CD8-positive, alpha-beta memory T cell (primary cell): Measurements from ENCODE around the gene SEMA4D. TPM values are rescaled to one million over a fixed set of nuclear protein-coding genes. Genes with fewer than 3 reads are reported as not detected.

Experiments used
- CTCF ChIA-PET: fragments of 350-600 bp; sonication (Branson Sonifier 250); formaldehyde crosslinking; loops from one replicate; lab custom pipeline; 2021; ENCODE audit warnings: antibody characterized with exemption; lab: Charles Lee
- POLR2A ChIA-PET: fragments of 350-600 bp; sonication (Branson Sonifier 250); formaldehyde crosslinking; loops from one replicate; lab custom pipeline; 2021; ENCODE audit warnings: antibody characterized with exemption; lab: Charles Lee
- DNase-seq, 5 donors: peaks; one replicate each; pipeline versions ENCODE4 v3.0.0 to v3.0.0-alpha.2; 2020 to 2022; ENCODE audit warnings: mixed read lengths in 1 of 5
- H3K27ac ChIP-seq: one replicate; pipeline ENCODE4 v1.7.0; 2013; ENCODE audit warnings: low read depth, mild to moderate bottlenecking, low read length, moderate library complexity
- H3K27me3 ChIP-seq: 2 replicates; pipeline ENCODE4 v1.7.0; 2013; ENCODE audit warnings: low read length, mild to moderate bottlenecking; ENCODE audit not compliant: insufficient read depth, poor library complexity, severe bottlenecking
- H3K36me3 ChIP-seq: 2 replicates; pipeline ENCODE4 v1.7.0; 2013; ENCODE audit warnings: mild to moderate bottlenecking, low read length, moderate library complexity; ENCODE audit not compliant: insufficient read depth
- H3K4me1 ChIP-seq: 2 replicates; pipeline ENCODE4 v1.7.0; 2013; ENCODE audit warnings: mild to moderate bottlenecking, low read length, moderate library complexity; ENCODE audit not compliant: insufficient read depth
- H3K4me3 ChIP-seq: 2 replicates; pipeline ENCODE4 v1.7.0; 2013; ENCODE audit warnings: mild to moderate bottlenecking, low read length
- H3K9me3 ChIP-seq: 2 replicates; pipeline ENCODE4 v1.7.0; 2013; ENCODE audit warnings: mild to moderate bottlenecking, low read length
- H3K27ac Mint-ChIP-seq, 8 donors: one replicate each; pipeline ENCODE4 v1.8.0; 2020 to 2021; ENCODE audit warnings: mixed read lengths in 8 of 8, mild to moderate bottlenecking in 6 of 8, inconsistent platforms in 3 of 8, moderate library complexity in 3 of 8
- H3K27me3 Mint-ChIP-seq, 2 donors: one replicate each; pipeline ENCODE4 v1.8.0; 2020 to 2021; ENCODE audit warnings: mixed read lengths in 2 of 2, mild to moderate bottlenecking in 1 of 2, moderate library complexity in 1 of 2
- H3K36me3 Mint-ChIP-seq, 3 donors: one replicate each; pipeline ENCODE4 v1.8.0; 2020 to 2021; ENCODE audit warnings: mixed read lengths in 3 of 3, inconsistent platforms in 1 of 3, mild to moderate bottlenecking in 1 of 3
- H3K4me1 Mint-ChIP-seq, 3 donors: one replicate each; pipeline ENCODE4 v1.8.0; 2020 to 2021; ENCODE audit warnings: mixed read lengths in 3 of 3, inconsistent platforms in 1 of 3, mild to moderate bottlenecking in 1 of 3
- H3K4me3 Mint-ChIP-seq, 7 donors: one replicate each; pipeline ENCODE4 v1.8.0; 2020 to 2021; ENCODE audit warnings: mixed read lengths in 7 of 7, mild to moderate bottlenecking in 6 of 7, moderate library complexity in 4 of 7, inconsistent platforms in 2 of 7
- H3K9me3 Mint-ChIP-seq, 5 donors: one replicate each; pipeline ENCODE4 v1.8.0; 2020 to 2022; ENCODE audit warnings: mixed read lengths in 5 of 5, mild to moderate bottlenecking in 3 of 5, moderate library complexity in 2 of 5, inconsistent platforms in 1 of 5
- polyA plus RNA-seq: library from polyadenylated mRNA; unstranded; fragments of 300-500 nt; fragmentation: Illumina TruSeq; gene quantifications from one replicate; pipeline ENCODE4 v1.2.3, GENCODE V29; 2021
- total RNA-seq, 2 experiments: library from RNA; stranded (reverse); gene quantifications; one replicate each; pipeline ENCODE4 v1.2.3, GENCODE V29; 2021

Gene SEMA4D
- total and polyA plus RNA-seq, 3 experiments from 2014 or later, result 227 to 243 (median 238) TPM

GRCh38 chr9:89464300-89464901 lies 33.5 kb downstream of the SEMA4D start:
- Histone ChIP-seq H3K4me3 (peak overlapping the region; percentile 60), H3K36me3 (no peaks in the 10 kb centered on the region), H3K27me3 (no peaks in the 10 kb centered on the region), H3K4me1 (peaks cover 99% of the 10 kb centered on the region), H3K27ac (peak overlapping the region; percentile 36), H3K9me3 (no peaks in the 10 kb centered on the region)
- Mint-ChIP-seq H3K4me1 (peaks cover 95 to 98% (median 97%) of the 10 kb centered on the region in 3 donors), H3K9me3 (no peaks in the 10 kb centered on the region), H3K27me3 (peaks cover 0 to 4% of the 10 kb centered on the region in 2 donors), H3K4me3 (peak overlapping the region; percentile 60 to 88 (median 84)), H3K36me3 (peaks cover 0 to 73% (median 19%) of the 10 kb centered on the region in 3 donors), H3K27ac (peak overlapping the region; percentile 91 to 97 (median 95))
- ChIA-PET CTCF (interaction anchor here (0.9 to 2.8 kb wide), 3 partner anchors 36 to 83 kb away, joined by 3 to 10 read pairs (median 4); no protein-coding TSS in a partner anchor), POLR2A (interaction anchor here (0.8 to 2.1 kb wide), 7 partner anchors 8 to 58 kb away, joined by 3 to 7 read pairs (median 4); no protein-coding TSS in a partner anchor)
- peak in 1 of 5 donors; percentile 48 for DNase-seq

GRCh38 chr9:89462817-89463683 lies 34.9 kb downstream of the SEMA4D start:
- Histone ChIP-seq H3K4me1 (peaks cover 99% of the 10 kb centered on the region), H3K27ac (no peak overlapping the region), H3K9me3 (no peaks in the 10 kb centered on the region), H3K27me3 (no peaks in the 10 kb centered on the region), H3K36me3 (peaks cover 6% of the 10 kb centered on the region), H3K4me3 (no peak overlapping the region)
- peak overlapping the region; percentile 83 to 97 (median 95) for H3K27ac Mint-ChIP-seq
- POLR2A ChIA-PET, result interaction anchor here (0.9 to 1.5 kb wide), 4 partner anchors 27 to 86 kb away, joined by 3 to 4 read pairs (median 4); no protein-coding TSS in a partner anchor
- DNase-seq, result peak in 1 of 5 donors; percentile 30
- H3K36me3 Mint-ChIP-seq, result peaks cover 0 to 73% (median 14%) of the 10 kb centered on the region in 3 donors
- peaks cover 94 to 98% (median 97%) of the 10 kb centered on the region in 3 donors for H3K4me1 Mint-ChIP-seq
- peaks cover 0 to 4% of the 10 kb centered on the region in 2 donors for H3K27me3 Mint-ChIP-seq
- peak overlapping the region; percentile 29 to 86 (median 73) for H3K4me3 Mint-ChIP-seq
- H3K9me3 Mint-ChIP-seq, result no peaks in the 10 kb centered on the region
- CTCF ChIA-PET, result interaction anchor here (0.8 to 2.4 kb wide), 9 partner anchors 8 to 87 kb away, joined by 3 to 12 read pairs (median 4); no protein-coding TSS in a partner anchor

GRCh38 chr9:89462199-89462598 lies 35.7 kb downstream of the SEMA4D start:
- Histone ChIP-seq H3K27me3 (no peaks in the 10 kb centered on the region), H3K36me3 (peaks cover 6% of the 10 kb centered on the region), H3K4me3 (no peak overlapping the region), H3K9me3 (no peaks in the 10 kb centered on the region), H3K27ac (no peak overlapping the region), H3K4me1 (peaks cover 99% of the 10 kb centered on the region)
- ChIA-PET POLR2A (interaction anchor here (0.7 to 1.5 kb wide), 5 partner anchors 20 to 87 kb away, joined by 3 to 4 read pairs (median 4); no protein-coding TSS in a partner anchor), CTCF (interaction anchor here (0.8 to 2.5 kb wide), 8 partner anchors 9 to 88 kb away, joined by 3 to 12 read pairs (median 4); no protein-coding TSS in a partner anchor)
- H3K27ac Mint-ChIP-seq, result peak overlapping the region; percentile 83 to 96 (median 93)
- peak in 1 of 5 donors; percentile 14 for DNase-seq
- H3K4me3 Mint-ChIP-seq, result peak overlapping the region; percentile 45 to 76 (median 64)
- H3K4me1 Mint-ChIP-seq, result peaks cover 92 to 98% (median 97%) of the 10 kb centered on the region in 3 donors
- H3K27me3 Mint-ChIP-seq, result peaks cover 0 to 4% of the 10 kb centered on the region in 2 donors
- peaks cover 0 to 76% (median 14%) of the 10 kb centered on the region in 3 donors for H3K36me3 Mint-ChIP-seq
- no peaks in the 10 kb centered on the region for H3K9me3 Mint-ChIP-seq

- Histone ChIP-seq H3K27ac (no peak overlapping the region), H3K4me3 (no peak overlapping the region), H3K36me3 (peaks cover 6% of the 10 kb centered on the region), H3K4me1 (peaks cover 99% of the 10 kb centered on the region), H3K9me3 (no peaks in the 10 kb centered on the region), H3K27me3 (no peaks in the 10 kb centered on the region)
- Mint-ChIP-seq H3K9me3 (no peaks in the 10 kb centered on the region), H3K27ac (peak overlapping the region; percentile 56 to 95 (median 88)), H3K4me1 (peaks cover 92 to 98% (median 97%) of the 10 kb centered on the region in 3 donors), H3K27me3 (peaks cover 0 to 2% of the 10 kb centered on the region in 2 donors), H3K4me3 (peak overlapping the region in 5 of 7 donors; percentile 20 to 62 (median 35)), H3K36me3 (peaks cover 0 to 73% (median 14%) of the 10 kb centered on the region in 3 donors)
- POLR2A ChIA-PET, result interaction anchor here (1.5 kb wide), 1 partner anchor 13 kb away, joined by 4 read pairs; no protein-coding TSS in a partner anchor
- CTCF ChIA-PET, result interaction anchor here (0.9 to 2.5 kb wide), 4 partner anchors 24 to 88 kb away, joined by 3 to 12 read pairs (median 5); no protein-coding TSS in a partner anchor
- peak in 1 of 5 donors; percentile 50 for DNase-seq
These were observed 36.6 kb downstream of the SEMA4D start for GRCh38 chr9:89461265-89461664.

- DNase-seq, result no peak
- CTCF ChIA-PET, result interaction anchor here (0.9 to 2.5 kb wide), 4 partner anchors 23 to 88 kb away, joined by 3 to 7 read pairs (median 3); no protein-coding TSS in a partner anchor
- Mint-ChIP-seq H3K9me3 (no peaks in the 10 kb centered on the region), H3K4me3 (peak overlapping the region in 6 of 7 donors; percentile 30 to 82 (median 56)), H3K27me3 (peaks cover 0 to 2% of the 10 kb centered on the region in 2 donors), H3K27ac (peak overlapping the region; percentile 56 to 95 (median 85)), H3K36me3 (peaks cover 0 to 72% (median 19%) of the 10 kb centered on the region in 3 donors), H3K4me1 (peaks cover 92 to 98% (median 97%) of the 10 kb centered on the region in 3 donors)
- H3K27me3 ChIP-seq, result no peaks in the 10 kb centered on the region
- H3K4me3 ChIP-seq, result no peak overlapping the region
- H3K27ac ChIP-seq, result no peak overlapping the region
- H3K36me3 ChIP-seq, result peaks cover 6% of the 10 kb centered on the region
- peaks cover 99% of the 10 kb centered on the region for H3K4me1 ChIP-seq
- no peaks in the 10 kb centered on the region for H3K9me3 ChIP-seq
- POLR2A ChIA-PET, result interaction anchor here (1.5 kb wide), 1 partner anchor 14 kb away, joined by 4 read pairs; no protein-coding TSS in a partner anchor
These were observed 37.4 kb downstream of the SEMA4D start for GRCh38 chr9:89460551-89460950.

- Histone ChIP-seq H3K4me3 (no peak overlapping the region), H3K9me3 (no peaks in the 10 kb centered on the region), H3K27ac (no peak overlapping the region), H3K36me3 (peaks cover 13% of the 10 kb centered on the region), H3K27me3 (no peaks in the 10 kb centered on the region), H3K4me1 (peaks cover 99% of the 10 kb centered on the region)
- no peak for DNase-seq
- Mint-ChIP-seq H3K27ac (peak overlapping the region; percentile 41 to 97 (median 85)), H3K9me3 (no peaks in the 10 kb centered on the region), H3K36me3 (peaks cover 0 to 78% (median 19%) of the 10 kb centered on the region in 3 donors), H3K27me3 (peaks cover 0 to 2% of the 10 kb centered on the region in 2 donors), H3K4me3 (peak overlapping the region; percentile 9 to 49 (median 25)), H3K4me1 (peaks cover 92 to 98% (median 97%) of the 10 kb centered on the region in 3 donors)
- ChIA-PET POLR2A (interaction anchor here (0.6 to 0.8 kb wide), 2 partner anchors 64 to 90 kb away, joined by 3 read pairs; no protein-coding TSS in a partner anchor), CTCF (interaction anchor here (1.3 kb wide), 2 partner anchors 22 to 90 kb away, joined by 3 to 5 read pairs; no protein-coding TSS in a partner anchor)
These were observed 39.0 kb downstream of the SEMA4D start for GRCh38 chr9:89458768-89459496.
